ENCODE results near the gene VAV2. TPM values are rescaled to one million over a fixed set of nuclear protein-coding genes. Genes with fewer than 3 reads are reported as not detected.

VAV2 gene
- total RNA-seq, 1 experiment from 2014 or later = 24.7 TPM

DNA sequence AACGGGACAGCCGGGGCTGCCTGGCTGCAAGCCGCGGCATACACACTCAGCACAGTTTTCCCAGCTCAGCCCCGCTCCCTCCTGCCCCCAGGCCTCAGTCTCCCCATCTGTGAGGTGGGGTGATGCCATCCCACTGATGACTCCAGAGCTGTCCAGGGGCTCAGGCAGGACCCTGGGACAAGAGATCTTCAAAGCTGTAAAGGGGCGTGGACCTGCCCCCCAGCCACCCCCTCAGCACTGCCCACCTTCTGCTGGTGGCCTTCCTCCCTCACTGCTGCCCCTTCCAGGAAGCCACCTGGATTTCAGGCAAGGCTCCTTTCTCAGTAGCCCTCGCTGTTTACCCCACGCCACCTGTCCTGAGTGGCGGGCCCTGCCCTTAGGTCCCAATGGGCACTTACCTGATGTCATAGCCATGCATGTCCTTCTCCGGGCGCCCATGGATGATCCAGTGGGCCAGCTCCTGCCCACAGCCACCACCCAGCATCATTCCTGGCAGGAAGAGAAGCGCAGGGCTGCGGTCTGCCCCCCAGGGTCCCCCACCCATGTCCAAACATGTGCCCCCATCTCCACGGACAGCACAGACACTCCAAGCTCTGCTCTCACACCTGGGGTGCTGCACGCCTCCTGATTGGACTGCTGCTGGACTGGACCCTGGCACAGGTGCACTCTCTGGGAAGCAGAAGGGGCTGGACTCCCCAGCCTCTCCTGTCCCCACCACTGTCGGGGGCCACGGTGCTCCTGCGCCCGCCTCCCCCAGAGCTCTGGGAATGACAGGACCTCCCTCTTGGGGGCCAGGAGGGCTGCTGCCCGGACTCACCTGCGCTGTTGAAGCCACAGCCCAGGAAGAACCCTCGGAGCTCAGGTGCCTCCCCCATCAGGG is 279.7 kb downstream of the VAV2 start:
- ChIA-PET CTCF (interaction anchor here (0.5 kb wide), 1 partner anchor 348 kb away, joined by 5 read pairs; no protein-coding TSS in a partner anchor), POLR2A (interaction anchor here (0.6 kb wide), 1 partner anchor 244 kb away, joined by 3 read pairs; no protein-coding TSS in a partner anchor)
- ATAC-seq (no peak), DNase-seq (ENCODE audit: low read depth, low spot score) (no peak)
- no peaks in the 10 kb centered on the region for H3K27me3 ChIP-seq (ENCODE audit: control insufficient read depth, insufficient read depth, low read length)
- no peak overlapping the region for H3K4me3 ChIP-seq (ENCODE audit: low read depth in 2 of 2, low read length in 2 of 2)
- no peak overlapping the region for H3K27ac ChIP-seq (ENCODE audit: low read length)
- no peaks in the 10 kb centered on the region for H3K36me3 ChIP-seq (ENCODE audit: control insufficient read depth, insufficient read depth, low read length)
- in situ Hi-C loops (cut with HindIII; ENCODE audit: low pct_unique_long_range_greater_than_20kb, low sequenced_read_pairs) (no loop called here), intact Hi-C loops (cut with micrococcal nuclease; ENCODE audit: unreplicated experiment) (no loop called here)
- no TSS peak for BruUV-seq (replicated peaks)
- no peaks in the 10 kb centered on the region for H3K9me3 ChIP-seq (ENCODE audit: control insufficient read depth, insufficient read depth, low read depth, low read length)
- TF ChIP-seq, protein P1, sequence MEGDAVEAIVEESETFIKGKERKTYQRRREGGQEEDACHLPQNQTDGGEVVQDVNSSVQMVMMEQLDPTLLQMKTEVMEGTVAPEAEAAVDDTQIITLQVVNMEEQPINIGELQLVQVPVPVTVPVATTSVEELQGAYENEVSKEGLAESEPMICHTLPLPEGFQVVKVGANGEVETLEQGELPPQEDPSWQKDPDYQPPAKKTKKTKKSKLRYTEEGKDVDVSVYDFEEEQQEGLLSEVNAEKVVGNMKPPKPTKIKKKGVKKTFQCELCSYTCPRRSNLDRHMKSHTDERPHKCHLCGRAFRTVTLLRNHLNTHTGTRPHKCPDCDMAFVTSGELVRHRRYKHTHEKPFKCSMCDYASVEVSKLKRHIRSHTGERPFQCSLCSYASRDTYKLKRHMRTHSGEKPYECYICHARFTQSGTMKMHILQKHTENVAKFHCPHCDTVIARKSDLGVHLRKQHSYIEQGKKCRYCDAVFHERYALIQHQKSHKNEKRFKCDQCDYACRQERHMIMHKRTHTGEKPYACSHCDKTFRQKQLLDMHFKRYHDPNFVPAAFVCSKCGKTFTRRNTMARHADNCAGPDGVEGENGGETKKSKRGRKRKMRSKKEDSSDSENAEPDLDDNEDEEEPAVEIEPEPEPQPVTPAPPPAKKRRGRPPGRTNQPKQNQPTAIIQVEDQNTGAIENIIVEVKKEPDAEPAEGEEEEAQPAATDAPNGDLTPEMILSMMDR (IDR thresholded peaks at IDR 0.05) = no peak
- TF ChIP-seq SIN3A (IDR thresholded peaks at IDR 0.05; ENCODE audit: borderline replicate concordance, insufficient read depth, low read depth, low read length) = no peak
- TF ChIP-seq TCF7L2 (IDR thresholded peaks at IDR 0.05; ENCODE audit: low read depth, low read length) = no peak
- TF ChIP-seq REST (IDR thresholded peaks at IDR 0.05; ENCODE audit: insufficient read depth in 1 of 2, low read depth in 2 of 2, low read length in 1 of 2) = no peak
- TF ChIP-seq POLR2AphosphoS5 (IDR thresholded peaks at IDR 0.05; ENCODE audit: low read depth, low read length) = no peak
- H3K4me1 ChIP-seq (ENCODE audit: control insufficient read depth, insufficient read depth, low read length) = no peaks in the 10 kb centered on the region; the same call in 1 of the 2 replicates

Other genes starting within 250 kb of the VAV2 start
- 22.1 TPM for gene BRD3OS, start 33.2 kb upstream of the VAV2 start, total RNA-seq (2021; ENCODE audit: unreplicated experiment)
- gene BRD3, start 75.7 kb upstream of the VAV2 start, total RNA-seq (2021; ENCODE audit: unreplicated experiment) = 27.6 TPM
- 36.9 TPM for gene WDR5, start 143.8 kb upstream of the VAV2 start, total RNA-seq (2021; ENCODE audit: unreplicated experiment)
- gene RNU6ATAC, start 172.2 kb upstream of the VAV2 start, total RNA-seq (2021; ENCODE audit: unreplicated experiment) = 33.6 TPM